HCT116 (cell line): ENCODE results near the gene IZUMO4.

Experiments used
- CEBPB ChIP-seq: IDR thresholded peaks from 2 replicates; pipeline ENCODE4 v1.6.1; 2012; ENCODE audit warnings: low read depth
- EZH2 ChIP-seq: fragments of 200-600 bp; sonication (generic); IDR thresholded peaks from 2 replicates; pipeline ENCODE4 v1.6.1; 2017; ENCODE audit warnings: antibody characterized with exemption, mixed run types
- EZH2phosphoT487 ChIP-seq: fragments of 200-600 bp; IDR thresholded peaks from 2 replicates; pipeline ENCODE4 v1.6.1; 2018; ENCODE audit warnings: antibody characterized with exemption, borderline replicate concordance
- POLR2A ChIP-seq: IDR thresholded peaks from 2 replicates; pipeline ENCODE4 v1.7.0; 2011; ENCODE audit warnings: borderline replicate concordance; ENCODE audit not compliant: insufficient read depth, insufficient read length; ENCODE audit errors: extremely low read depth
- POLR2AphosphoS5 ChIP-seq: IDR thresholded peaks from 2 replicates; pipeline ENCODE4 v1.6.1; 2011; ENCODE audit warnings: mild to moderate bottlenecking, low read depth, low read length, moderate library complexity
- RAD21 ChIP-seq: IDR thresholded peaks from 2 replicates; pipeline ENCODE4 v1.6.1; 2012; ENCODE audit warnings: low read depth, mild to moderate bottlenecking
- SP1 ChIP-seq: IDR thresholded peaks from 2 replicates; pipeline ENCODE4 v1.6.1; 2012; ENCODE audit warnings: low read depth
- ZNF274 ChIP-seq: fragments of 200-500 bp; sonication (Bioruptor generic); IDR thresholded peaks from 2 replicates; pipeline ENCODE4 v1.6.1; 2014; ENCODE audit warnings: mild to moderate bottlenecking, low read depth, low read length, inconsistent platforms
- TF ChIP-seq, protein P1 (sequence below), 3 experiments: fragments of 200-600 bp in 1 of 3; sonication (generic) in 1 of 3; IDR thresholded peaks in 2 of 3; conservative IDR thresholded peaks in 1 of 3; 2 replicates each; pipeline ENCODE4 v1.5.1; 2012 to 2017; ENCODE audit warnings: low read depth in 2 of 3, low read length in 2 of 3, antibody characterized with exemption in 1 of 3, borderline replicate concordance in 1 of 3, control low read depth in 1 of 3, mild to moderate bottlenecking in 1 of 3, mixed read lengths in 1 of 3, mixed run types in 1 of 3, moderate library complexity in 1 of 3; ENCODE audit not compliant: insufficient read depth in 1 of 3
- TF ChIP-seq, protein P2 (sequence below): IDR thresholded peaks from 2 replicates; pipeline ENCODE4 v1.6.1; 2012; ENCODE audit warnings: low read depth

DNA sequence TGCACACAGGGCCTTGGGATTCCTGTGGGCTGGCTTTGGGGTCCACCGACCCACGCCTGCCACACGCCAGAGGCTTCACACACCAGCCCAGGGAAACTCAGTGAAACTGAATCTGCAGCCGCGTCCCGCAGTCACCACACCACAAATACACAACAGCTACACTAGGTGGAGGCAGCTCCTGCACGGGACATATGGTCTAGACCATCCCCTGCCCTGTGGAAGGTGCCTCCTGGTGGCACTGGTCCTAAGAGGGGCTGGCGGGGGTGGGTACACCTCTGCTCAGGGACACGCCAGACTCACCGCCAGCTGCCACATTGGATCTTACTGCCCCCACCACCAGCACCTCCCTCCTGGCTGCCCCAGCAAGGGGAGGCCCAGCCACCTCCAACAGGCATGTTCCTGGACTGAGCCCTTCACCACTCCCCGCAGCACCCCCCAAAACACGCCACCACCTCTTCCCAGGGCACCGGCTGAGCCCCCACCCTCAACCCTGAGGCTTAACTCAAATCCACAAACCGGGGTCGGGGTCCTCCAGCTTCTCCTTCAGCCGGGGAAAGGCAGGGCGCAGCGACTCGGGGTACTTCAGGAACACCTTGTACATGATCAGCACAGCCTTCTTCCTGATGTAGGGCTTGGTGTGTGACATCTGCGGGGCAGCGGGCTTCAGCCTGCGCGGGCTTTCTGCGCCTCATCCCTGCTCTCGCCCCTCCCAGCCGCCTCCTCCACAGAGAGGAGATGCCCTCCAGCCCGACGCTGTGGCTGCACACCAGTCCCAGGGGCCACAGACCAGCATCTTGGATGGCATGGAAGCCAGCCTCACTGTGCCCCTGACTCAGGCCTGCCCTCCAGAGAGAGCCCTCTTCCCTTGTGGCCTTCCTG, 33.4 kb downstream of the IZUMO4 start:
- TF ChIP-seq, protein P1, sequence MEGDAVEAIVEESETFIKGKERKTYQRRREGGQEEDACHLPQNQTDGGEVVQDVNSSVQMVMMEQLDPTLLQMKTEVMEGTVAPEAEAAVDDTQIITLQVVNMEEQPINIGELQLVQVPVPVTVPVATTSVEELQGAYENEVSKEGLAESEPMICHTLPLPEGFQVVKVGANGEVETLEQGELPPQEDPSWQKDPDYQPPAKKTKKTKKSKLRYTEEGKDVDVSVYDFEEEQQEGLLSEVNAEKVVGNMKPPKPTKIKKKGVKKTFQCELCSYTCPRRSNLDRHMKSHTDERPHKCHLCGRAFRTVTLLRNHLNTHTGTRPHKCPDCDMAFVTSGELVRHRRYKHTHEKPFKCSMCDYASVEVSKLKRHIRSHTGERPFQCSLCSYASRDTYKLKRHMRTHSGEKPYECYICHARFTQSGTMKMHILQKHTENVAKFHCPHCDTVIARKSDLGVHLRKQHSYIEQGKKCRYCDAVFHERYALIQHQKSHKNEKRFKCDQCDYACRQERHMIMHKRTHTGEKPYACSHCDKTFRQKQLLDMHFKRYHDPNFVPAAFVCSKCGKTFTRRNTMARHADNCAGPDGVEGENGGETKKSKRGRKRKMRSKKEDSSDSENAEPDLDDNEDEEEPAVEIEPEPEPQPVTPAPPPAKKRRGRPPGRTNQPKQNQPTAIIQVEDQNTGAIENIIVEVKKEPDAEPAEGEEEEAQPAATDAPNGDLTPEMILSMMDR (IDR thresholded peaks at IDR 0.05 in 2 of 3, conservative IDR thresholded peaks at IDR 0.05 in 1 of 3; ENCODE audit: borderline replicate concordance in 1 of 3, insufficient read depth in 1 of 3, low read depth in 2 of 3, low read length in 2 of 3), result no peak
- no peak for TF ChIP-seq POLR2A
- no peak for TF ChIP-seq SP1
- no peak for TF ChIP-seq EZH2phosphoT487
- TF ChIP-seq EZH2, result no peak
- no peak for TF ChIP-seq POLR2AphosphoS5
- TF ChIP-seq, protein P2, sequence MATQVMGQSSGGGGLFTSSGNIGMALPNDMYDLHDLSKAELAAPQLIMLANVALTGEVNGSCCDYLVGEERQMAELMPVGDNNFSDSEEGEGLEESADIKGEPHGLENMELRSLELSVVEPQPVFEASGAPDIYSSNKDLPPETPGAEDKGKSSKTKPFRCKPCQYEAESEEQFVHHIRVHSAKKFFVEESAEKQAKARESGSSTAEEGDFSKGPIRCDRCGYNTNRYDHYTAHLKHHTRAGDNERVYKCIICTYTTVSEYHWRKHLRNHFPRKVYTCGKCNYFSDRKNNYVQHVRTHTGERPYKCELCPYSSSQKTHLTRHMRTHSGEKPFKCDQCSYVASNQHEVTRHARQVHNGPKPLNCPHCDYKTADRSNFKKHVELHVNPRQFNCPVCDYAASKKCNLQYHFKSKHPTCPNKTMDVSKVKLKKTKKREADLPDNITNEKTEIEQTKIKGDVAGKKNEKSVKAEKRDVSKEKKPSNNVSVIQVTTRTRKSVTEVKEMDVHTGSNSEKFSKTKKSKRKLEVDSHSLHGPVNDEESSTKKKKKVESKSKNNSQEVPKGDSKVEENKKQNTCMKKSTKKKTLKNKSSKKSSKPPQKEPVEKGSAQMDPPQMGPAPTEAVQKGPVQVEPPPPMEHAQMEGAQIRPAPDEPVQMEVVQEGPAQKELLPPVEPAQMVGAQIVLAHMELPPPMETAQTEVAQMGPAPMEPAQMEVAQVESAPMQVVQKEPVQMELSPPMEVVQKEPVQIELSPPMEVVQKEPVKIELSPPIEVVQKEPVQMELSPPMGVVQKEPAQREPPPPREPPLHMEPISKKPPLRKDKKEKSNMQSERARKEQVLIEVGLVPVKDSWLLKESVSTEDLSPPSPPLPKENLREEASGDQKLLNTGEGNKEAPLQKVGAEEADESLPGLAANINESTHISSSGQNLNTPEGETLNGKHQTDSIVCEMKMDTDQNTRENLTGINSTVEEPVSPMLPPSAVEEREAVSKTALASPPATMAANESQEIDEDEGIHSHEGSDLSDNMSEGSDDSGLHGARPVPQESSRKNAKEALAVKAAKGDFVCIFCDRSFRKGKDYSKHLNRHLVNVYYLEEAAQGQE, result no peak
- no peak for TF ChIP-seq CEBPB
- no peak for TF ChIP-seq ZNF274
- no peak for TF ChIP-seq RAD21
